GM23338 (cell line): ENCODE measurements around the gene KIAA0232.

Source experiments
- CREB1 ChIP-seq: fragments of 250-450 bp; sonication (Bioruptor Pico); IDR thresholded peaks from 2 replicates; pipeline ENCODE4 v1.5.0; 2020; ENCODE audit warnings: low read depth, mild to moderate bottlenecking, moderate library complexity
- CTCF ChIP-seq, 2 experiments: fragments of 200-600 bp in 1 of 2; sonication (generic) in 1 of 2; conservative IDR thresholded peaks; 2 replicates each; pipeline versions ENCODE4 v1.5.1 to v1.6.1; 2016 to 2017; ENCODE audit warnings: antibody characterized with exemption in 2 of 2, low read depth in 2 of 2, mild to moderate bottlenecking in 2 of 2, moderate library complexity in 1 of 2
- ETS1 ChIP-seq: IDR thresholded peaks from 2 replicates; pipeline ENCODE4 v1.6.1; 2016; ENCODE audit warnings: antibody characterized with exemption
- EZH2 ChIP-seq: fragments of 200-600 bp; sonication (generic); IDR thresholded peaks from one replicate; pipeline ENCODE4 v1.8.0; 2017; ENCODE audit warnings: antibody characterized with exemption, mild to moderate bottlenecking, low read depth; ENCODE audit not compliant: unreplicated experiment
- EZH2phosphoT487 ChIP-seq: fragments of 200-600 bp; sonication (generic); IDR thresholded peaks from one replicate; pipeline ENCODE4 v1.8.1; 2018; ENCODE audit warnings: antibody characterized with exemption; ENCODE audit not compliant: unreplicated experiment
- JUNB ChIP-seq: IDR thresholded peaks from one replicate; pipeline ENCODE4 v1.6.1; 2016; ENCODE audit warnings: antibody characterized with exemption; ENCODE audit not compliant: unreplicated experiment
- NANOG ChIP-seq: IDR thresholded peaks from 2 replicates; pipeline ENCODE4 v1.6.1; 2016; ENCODE audit warnings: antibody characterized with exemption, borderline replicate concordance
- POLR2AphosphoS5 ChIP-seq: IDR thresholded peaks from 2 replicates; pipeline ENCODE4 v1.6.1; 2016; ENCODE audit warnings: antibody characterized with exemption, low read depth
- REST ChIP-seq: IDR thresholded peaks from one replicate; pipeline ENCODE4 v1.6.1; 2018; ENCODE audit warnings: antibody characterized with exemption; ENCODE audit not compliant: unreplicated experiment
- ZNF114 ChIP-seq: fragments of 250-450 bp; sonication (Bioruptor Pico); IDR thresholded peaks from 2 replicates; pipeline ENCODE4 v1.5.0; 2020; ENCODE audit warnings: mild to moderate bottlenecking, moderate library complexity
- ZNF462 ChIP-seq: fragments of 250-450 bp; sonication (Bioruptor Pico); IDR thresholded peaks from 2 replicates; pipeline ENCODE4 v1.5.0; 2020; ENCODE audit warnings: mild to moderate bottlenecking, moderate library complexity

GRCh38 chr4:6912441-6912840 is 129.9 kb downstream of the KIAA0232 start:
- TF ChIP-seq EZH2phosphoT487 (no peak), CTCF (conservative IDR thresholded peaks at IDR 0.05; ENCODE audit: low read depth in 2 of 2) (no peak), REST (no peak), EZH2 (no peak), POLR2AphosphoS5 (no peak), NANOG (no peak), ZNF114 (CRISPR knock-in tag) (no peak), CREB1 (no peak), JUNB (no peak), ETS1 (no peak), ZNF462 (no peak)
